Activated CD8-positive, alpha-beta memory T cell treated with anti-CD3 and anti-CD28 coated beads, Interleukin-2, amount 50 U/mL, for 1 hour (primary cell): ENCODE data around the gene ACACA.

Experiments
- DNase-seq: peaks from one replicate; pipeline ENCODE4 v3.0.0-alpha.2; 2020; ENCODE audit errors: extremely low read depth

The ACACA gene

GRCh38 chr17:37131669-37132611, 274.7 kb downstream of the ACACA start:
- no peak for DNase-seq

- DNase-seq = no peak
Measured at GRCh38 chr17:37130984-37131446, 275.6 kb downstream of the ACACA start.

GRCh38 chr17:37124821-37125173, 281.8 kb downstream of the ACACA start:
- DNase-seq = no peak

- no peak for DNase-seq
Measured at GRCh38 chr17:37123941-37124820, 282.5 kb downstream of the ACACA start.

GRCh38 chr17:37123386-37123785, 283.2 kb downstream of the ACACA start:
- DNase-seq = no peak

GRCh38 chr17:37121616-37122015, 285.0 kb downstream of the ACACA start:
- no peak for DNase-seq

GRCh38 chr17:37118366-37119137, 288.1 kb downstream of the ACACA start:
- DNase-seq = no peak

- DNase-seq = no peak
Measured at GRCh38 chr17:37117373-37118142, 289.1 kb downstream of the ACACA start.

- no peak for DNase-seq
Measured at GRCh38 chr17:37116671-37117185, 289.9 kb downstream of the ACACA start.

- DNase-seq = no peak
Measured at GRCh38 chr17:37111329-37111728, 295.3 kb downstream of the ACACA start.

- DNase-seq = no peak
Measured at GRCh38 chr17:37110746-37111145, 295.9 kb downstream of the ACACA start.

- DNase-seq = no peak
Measured at GRCh38 chr17:37109731-37110710, 296.6 kb downstream of the ACACA start.

GRCh38 chr17:37109106-37109505, 297.5 kb downstream of the ACACA start:
- no peak for DNase-seq

GRCh38 chr17:37107406-37108083, 299.1 kb downstream of the ACACA start:
- no peak for DNase-seq

- DNase-seq = no peak
Measured at GRCh38 chr17:37106049-37106448, 300.6 kb downstream of the ACACA start.

GRCh38 chr17:37103231-37103630, 303.4 kb downstream of the ACACA start:
- no peak for DNase-seq

- no peak for DNase-seq
Measured at GRCh38 chr17:37101306-37101705, 305.3 kb downstream of the ACACA start.

- no peak for DNase-seq
Measured at GRCh38 chr17:37100231-37100630, 306.4 kb downstream of the ACACA start.
